NT2/D1 (cell line): Measurements from ENCODE around the gene TANK.
"Not testable (repeated sequence)": the region's sequence is repeated elsewhere in the genome, so short reads cannot be mapped to it uniquely, and the experiment has no call there.

Source experiments
- YY1 ChIP-seq: IDR thresholded peaks from 2 replicates; pipeline ENCODE4 v1.6.1; 2011; ENCODE audit not compliant: insufficient read length, insufficient read depth
- ZNF274 ChIP-seq: IDR thresholded peaks from 2 replicates; pipeline ENCODE4 v1.6.1; 2011; ENCODE audit warnings: mild to moderate bottlenecking, low read depth, low read length

GRCh38 chr2:161279230-161279815, 119.1 kb downstream of the TANK start:
- TF ChIP-seq ZNF274, YY1: not testable (repeated sequence)
